Stimulated activated CD8-positive, alpha-beta memory T cell treated with anti-CD3 and anti-CD28 coated beads, Interleukin-15, amount 100 ng/mL, for 4 hours (primary cell): Measurements from ENCODE around the gene FOXO1.

Experiments
- DNase-seq, 2 donors: peaks; one replicate each; pipeline ENCODE4 v3.0.0-alpha.2; 2020; ENCODE audit warnings: low read depth in 2 of 2

Gene FOXO1

DNA sequence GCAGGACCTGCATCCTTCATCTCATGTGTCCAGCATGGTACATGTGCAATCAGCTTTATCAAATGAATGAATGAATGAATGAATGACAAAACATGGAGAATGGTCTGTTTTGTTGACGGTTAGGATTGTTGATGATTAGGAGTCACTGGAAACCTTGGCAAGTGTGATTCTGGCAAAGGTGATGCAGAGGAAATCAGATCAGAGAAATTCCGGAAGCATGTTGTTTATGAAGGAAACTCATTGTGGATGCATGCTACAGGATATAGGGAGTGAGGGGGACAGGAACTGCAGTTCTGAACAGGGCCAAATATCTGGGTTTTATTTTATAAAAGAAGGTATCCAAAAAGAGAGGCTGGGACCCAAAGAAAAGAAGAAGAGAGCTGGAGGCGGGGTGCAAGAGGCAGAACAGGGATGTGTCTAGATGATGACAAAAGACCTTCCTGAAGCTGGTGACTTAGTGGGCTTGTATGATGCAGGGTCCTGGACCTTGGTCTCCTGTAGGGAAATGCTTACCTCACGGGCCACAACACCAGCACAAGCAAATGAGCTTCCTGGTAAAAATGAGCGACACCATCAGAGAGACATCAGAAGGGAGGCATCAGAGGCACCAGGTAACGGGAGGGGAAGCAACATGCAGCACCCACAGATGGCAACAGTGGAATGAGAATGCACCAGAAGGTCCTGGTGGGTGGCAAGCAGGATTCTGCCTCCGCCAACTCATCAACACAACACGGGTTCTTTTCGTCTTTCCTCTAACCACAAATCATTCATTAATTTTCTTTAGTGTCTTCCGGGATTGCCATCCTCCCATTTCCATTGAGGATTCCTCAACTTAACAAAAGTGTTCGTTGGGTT lies 159.6 kb downstream of the FOXO1 start:
- DNase-seq = no peak
